HG02798 (cell line): ENCODE data around the gene PCBP3.

Experiments
- ATAC-seq: cut with Tn5 transposase; IDR thresholded peaks from one replicate; pipeline ENCODE4 v1.9.1; 2021; ENCODE audit warnings: mild to moderate bottlenecking; ENCODE audit not compliant: unreplicated experiment, poor library complexity

Gene PCBP3

GRCh38 chr21:45741691-45742090, 98.2 kb downstream of the PCBP3 start:
- no peak for ATAC-seq

- ATAC-seq = no peak
Measured at GRCh38 chr21:45742247-45742646, 98.7 kb downstream of the PCBP3 start.

- no peak for ATAC-seq
Measured at GRCh38 chr21:45745256-45745655, 101.7 kb downstream of the PCBP3 start.

GRCh38 chr21:45747233-45747766, 103.8 kb downstream of the PCBP3 start:
- ATAC-seq = no peak

GRCh38 chr21:45747802-45748445, 104.4 kb downstream of the PCBP3 start:
- ATAC-seq = no peak

GRCh38 chr21:45748593-45748992, 105.1 kb downstream of the PCBP3 start:
- ATAC-seq = no peak

GRCh38 chr21:45749974-45750373, 106.4 kb downstream of the PCBP3 start:
- ATAC-seq = no peak

GRCh38 chr21:45750936-45751335, 107.4 kb downstream of the PCBP3 start:
- no peak for ATAC-seq

- no peak for ATAC-seq
Measured at GRCh38 chr21:45753445-45753844, 109.9 kb downstream of the PCBP3 start.

- no peak for ATAC-seq
Measured at GRCh38 chr21:45756029-45756428, 112.5 kb downstream of the PCBP3 start.

- ATAC-seq = no peak
Measured at GRCh38 chr21:45756669-45757068, 113.1 kb downstream of the PCBP3 start.

- no peak for ATAC-seq
Measured at GRCh38 chr21:45761704-45762103, 118.2 kb downstream of the PCBP3 start.

GRCh38 chr21:45763074-45763473, 119.5 kb downstream of the PCBP3 start:
- ATAC-seq = no peak

- no peak for ATAC-seq
Measured at GRCh38 chr21:45763506-45763905, 120.0 kb downstream of the PCBP3 start.

- no peak for ATAC-seq
Measured at GRCh38 chr21:45764792-45765191, 121.3 kb downstream of the PCBP3 start.

- no peak for ATAC-seq
Measured at GRCh38 chr21:45765375-45765774, 121.8 kb downstream of the PCBP3 start.

GRCh38 chr21:45766055-45766454, 122.5 kb downstream of the PCBP3 start:
- ATAC-seq = no peak

GRCh38 chr21:45766501-45766900, 123.0 kb downstream of the PCBP3 start:
- ATAC-seq = no peak

GRCh38 chr21:45767071-45768006, 123.8 kb downstream of the PCBP3 start:
- ATAC-seq = no peak

GRCh38 chr21:45768011-45768739, 124.7 kb downstream of the PCBP3 start:
- ATAC-seq = no peak

GRCh38 chr21:45768740-45769048, 125.2 kb downstream of the PCBP3 start:
- ATAC-seq = no peak
